Measurements from ENCODE around the gene RNF167. TPM values are rescaled to one million over a fixed set of nuclear protein-coding genes. Genes with fewer than 3 reads are reported as not detected.

RNF167 gene
- total and polyA plus RNA-seq, 2 donors (not counting 3 experiments of a cell fraction or from before 2014, with no cell fraction given): 60.2 to 87.6 TPM

- Histone ChIP-seq H3K9me3 (replicated peaks; ENCODE audit: control insufficient read depth, insufficient read depth, low read length) (no peaks in the 10 kb centered on the region), H3K9me1 (replicated peaks; ENCODE audit: control insufficient read depth, extremely low read depth, insufficient read depth, low read length) (no peaks in the 10 kb centered on the region), H3K79me2 (ENCODE audit: control insufficient read depth, insufficient read depth, low read length) (peaks cover 4% of the 10 kb centered on the region), H3K4me3 (replicated peaks in 1 of 3; ENCODE audit: insufficient read depth in 1 of 3, low read depth in 1 of 3, low read length in 3 of 3) (no peak overlapping the region), H4K20me1 (replicated peaks; ENCODE audit: control insufficient read depth, extremely low read depth, insufficient read depth, low read length) (no peaks in the 10 kb centered on the region), H3K27ac (ENCODE audit: insufficient read depth, low read depth, low read length) (no peak overlapping the region), H3K4me2 (ENCODE audit: insufficient read depth, low read length) (no peak overlapping the region), H3K36me3 (ENCODE audit: control insufficient read depth in 2 of 2, extremely low read depth in 1 of 2, insufficient read depth in 2 of 2, low read length in 2 of 2) (peaks cover 17 to 46% of the 10 kb centered on the region in 2 experiments), H3K9ac (replicated peaks; ENCODE audit: extremely low read depth, insufficient read depth, low read length) (no peak overlapping the region), H2AFZ (ENCODE audit: low read depth, low read length) (no peak overlapping the region), H3K4me1 (ENCODE audit: control insufficient read depth, extremely low read depth, insufficient read depth, low read length) (peaks cover 16% of the 10 kb centered on the region), H3K27me3 (ENCODE audit: control insufficient read depth in 2 of 2, insufficient read depth in 2 of 2, low read length in 2 of 2) (no peaks in the 10 kb centered on the region)
- ChIA-PET CTCF (no interaction called here), POLR2A (no interaction called here)
- dilution Hi-C loops (cut with MboI; ENCODE audit: extremely low pct_ligation_motif_present, low sequenced_read_pairs): no loop called here
- intact Hi-C loops (cut with micrococcal nuclease): no loop called here
- DNase-seq (ENCODE audit: low read depth, low spot score) (no peak), FAIRE-seq (no peak)
- no TSS peak for BruUV-seq (replicated peaks)
- no peak for TF ChIP-seq GATA2 (IDR thresholded peaks at IDR 0.05; ENCODE audit: insufficient read depth, insufficient read length, low read depth, low read length)
- TF ChIP-seq POLR2A (IDR thresholded peaks at IDR 0.05; ENCODE audit: low read depth, low read length): no peak
- no peak for TF ChIP-seq EZH2 (IDR thresholded peaks at IDR 0.05; ENCODE audit: borderline replicate concordance, low read depth, low read length, severe bottlenecking)
- TF ChIP-seq, protein P1, sequence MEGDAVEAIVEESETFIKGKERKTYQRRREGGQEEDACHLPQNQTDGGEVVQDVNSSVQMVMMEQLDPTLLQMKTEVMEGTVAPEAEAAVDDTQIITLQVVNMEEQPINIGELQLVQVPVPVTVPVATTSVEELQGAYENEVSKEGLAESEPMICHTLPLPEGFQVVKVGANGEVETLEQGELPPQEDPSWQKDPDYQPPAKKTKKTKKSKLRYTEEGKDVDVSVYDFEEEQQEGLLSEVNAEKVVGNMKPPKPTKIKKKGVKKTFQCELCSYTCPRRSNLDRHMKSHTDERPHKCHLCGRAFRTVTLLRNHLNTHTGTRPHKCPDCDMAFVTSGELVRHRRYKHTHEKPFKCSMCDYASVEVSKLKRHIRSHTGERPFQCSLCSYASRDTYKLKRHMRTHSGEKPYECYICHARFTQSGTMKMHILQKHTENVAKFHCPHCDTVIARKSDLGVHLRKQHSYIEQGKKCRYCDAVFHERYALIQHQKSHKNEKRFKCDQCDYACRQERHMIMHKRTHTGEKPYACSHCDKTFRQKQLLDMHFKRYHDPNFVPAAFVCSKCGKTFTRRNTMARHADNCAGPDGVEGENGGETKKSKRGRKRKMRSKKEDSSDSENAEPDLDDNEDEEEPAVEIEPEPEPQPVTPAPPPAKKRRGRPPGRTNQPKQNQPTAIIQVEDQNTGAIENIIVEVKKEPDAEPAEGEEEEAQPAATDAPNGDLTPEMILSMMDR (IDR thresholded peaks at IDR 0.05; ENCODE audit: extremely low read depth in 1 of 2, insufficient read depth in 1 of 2, low read depth in 1 of 2, low read length in 2 of 2): no peak
- TF ChIP-seq POLR2AphosphoS5 (IDR thresholded peaks at IDR 0.05; ENCODE audit: insufficient read depth, low read depth, low read length): no peak
- TF ChIP-seq MYC (IDR thresholded peaks at IDR 0.05; ENCODE audit: low read depth, low read length): no peak
- no peak for TF ChIP-seq JUN (IDR thresholded peaks at IDR 0.05; ENCODE audit: borderline replicate concordance, insufficient read depth, insufficient read length, low read depth)
- TF ChIP-seq FOS (IDR thresholded peaks at IDR 0.05; ENCODE audit: borderline replicate concordance, insufficient read depth, low read length): no peak
- TF ChIP-seq, protein P2, sequence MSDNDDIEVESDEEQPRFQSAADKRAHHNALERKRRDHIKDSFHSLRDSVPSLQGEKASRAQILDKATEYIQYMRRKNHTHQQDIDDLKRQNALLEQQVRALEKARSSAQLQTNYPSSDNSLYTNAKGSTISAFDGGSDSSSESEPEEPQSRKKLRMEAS (IDR thresholded peaks at IDR 0.05; ENCODE audit: insufficient read depth, insufficient read length): no peak
These were observed 32.7 kb downstream of the RNF167 start for GRCh38 chr17:4972752-4973151.

All from endothelial cell of umbilical vein (primary cell).